ENCODE data around the gene DDT.
"Not testable (repeated sequence)": the region's sequence is repeated elsewhere in the genome, so short reads cannot be mapped to it uniquely, and the experiment has no call there.

- TF ChIP-seq CTCF, POLR2A (IDR thresholded peaks at IDR 0.05): not testable (repeated sequence)
Observed at GRCh38 chr22:23955886-23956285, 18.4 kb downstream of the DDT start.
